Measurements from ENCODE around the gene LRP10.
"Not testable (repeated sequence)": the region's sequence is repeated elsewhere in the genome, so short reads cannot be mapped to it uniquely, and the experiment has no call there.

LRP10 gene

DNA sequence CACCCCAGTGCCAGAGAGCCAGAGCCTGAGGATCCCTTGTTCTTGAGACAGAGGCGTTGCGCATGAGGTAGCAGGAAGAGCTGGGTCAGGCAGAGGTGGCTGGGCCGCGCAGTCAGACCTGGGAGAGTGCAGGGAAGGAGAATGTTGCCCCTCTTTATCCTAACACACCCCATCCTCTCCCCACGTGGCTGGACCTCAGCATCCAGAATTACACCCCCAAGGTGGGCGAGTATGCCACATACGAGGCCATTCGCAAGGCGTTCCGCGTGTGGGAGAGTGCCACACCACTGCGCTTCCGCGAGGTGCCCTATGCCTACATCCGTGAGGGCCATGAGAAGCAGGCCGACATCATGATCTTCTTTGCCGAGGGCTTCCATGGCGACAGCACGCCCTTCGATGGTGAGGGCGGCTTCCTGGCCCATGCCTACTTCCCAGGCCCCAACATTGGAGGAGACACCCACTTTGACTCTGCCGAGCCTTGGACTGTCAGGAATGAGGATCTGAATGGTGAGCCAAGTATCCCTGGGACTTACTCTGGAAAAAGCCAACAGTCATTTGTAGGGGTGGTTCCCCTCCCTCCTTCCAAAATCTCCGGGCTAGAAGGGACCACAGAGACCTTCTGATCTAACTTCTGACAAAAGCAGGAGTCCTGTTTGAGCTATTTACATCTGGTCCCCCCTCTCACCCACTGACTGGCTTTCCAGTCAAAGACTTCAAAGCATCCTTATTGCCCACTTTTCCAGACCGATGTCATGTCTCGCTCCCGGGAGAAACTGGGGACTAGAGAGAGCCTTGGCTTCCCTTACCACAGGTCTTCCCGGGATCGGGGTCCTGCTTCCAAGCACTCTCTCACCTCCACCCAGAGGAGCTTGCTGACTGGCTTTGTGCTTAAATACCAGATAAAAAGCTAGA, 29.1 kb upstream of the LRP10 start:
- DNase-seq (ENCODE audit: low read depth, low spot score), result no peak

GRCh38 chr14:22843123-22843925, 28.2 kb upstream of the LRP10 start:
- no peak for DNase-seq (ENCODE audit: low read depth, low spot score)

DNA sequence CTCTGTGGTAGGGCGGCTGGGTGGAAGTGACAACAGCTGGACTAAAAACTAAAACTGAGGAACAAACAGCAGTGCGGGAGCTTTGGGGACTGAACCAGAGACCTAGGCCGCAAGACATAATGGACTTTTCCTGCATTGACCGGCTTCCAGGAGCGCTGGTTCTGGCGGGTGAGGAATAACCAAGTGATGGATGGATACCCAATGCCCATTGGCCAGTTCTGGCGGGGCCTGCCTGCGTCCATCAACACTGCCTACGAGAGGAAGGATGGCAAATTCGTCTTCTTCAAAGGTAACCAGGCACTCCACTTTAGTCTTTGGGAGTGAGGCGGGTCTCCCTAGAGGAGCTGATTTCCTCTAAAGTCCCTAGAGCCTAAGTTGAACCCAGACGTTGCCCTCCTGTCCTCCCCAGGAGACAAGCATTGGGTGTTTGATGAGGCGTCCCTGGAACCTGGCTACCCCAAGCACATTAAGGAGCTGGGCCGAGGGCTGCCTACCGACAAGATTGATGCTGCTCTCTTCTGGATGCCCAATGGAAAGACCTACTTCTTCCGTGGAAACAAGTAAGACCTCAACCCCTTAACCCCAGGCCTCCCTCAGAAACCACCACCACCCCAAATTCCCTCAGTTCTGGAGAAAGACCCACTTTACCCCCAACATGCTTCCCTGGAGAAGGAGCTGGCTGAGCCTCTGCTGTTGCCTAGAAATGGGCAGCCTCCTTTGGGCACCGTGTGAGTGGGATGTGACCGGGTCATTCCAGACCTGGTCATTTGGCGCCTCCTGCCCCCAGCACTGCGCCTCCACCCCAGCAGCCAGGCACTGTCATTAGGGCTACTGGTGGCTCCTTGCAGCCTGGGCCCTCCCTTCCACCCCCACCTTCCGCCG, 27.1 kb upstream of the LRP10 start:
- DNase-seq (ENCODE audit: low read depth, low spot score), result no peak

- DNase-seq (ENCODE audit: low read depth, low spot score), result no peak
Measured at GRCh38 chr14:22845103-22845394, 26.5 kb upstream of the LRP10 start.

- no peak for DNase-seq (ENCODE audit: low read depth, low spot score)
Measured at GRCh38 chr14:22845821-22846625, 25.5 kb upstream of the LRP10 start.

DNA sequence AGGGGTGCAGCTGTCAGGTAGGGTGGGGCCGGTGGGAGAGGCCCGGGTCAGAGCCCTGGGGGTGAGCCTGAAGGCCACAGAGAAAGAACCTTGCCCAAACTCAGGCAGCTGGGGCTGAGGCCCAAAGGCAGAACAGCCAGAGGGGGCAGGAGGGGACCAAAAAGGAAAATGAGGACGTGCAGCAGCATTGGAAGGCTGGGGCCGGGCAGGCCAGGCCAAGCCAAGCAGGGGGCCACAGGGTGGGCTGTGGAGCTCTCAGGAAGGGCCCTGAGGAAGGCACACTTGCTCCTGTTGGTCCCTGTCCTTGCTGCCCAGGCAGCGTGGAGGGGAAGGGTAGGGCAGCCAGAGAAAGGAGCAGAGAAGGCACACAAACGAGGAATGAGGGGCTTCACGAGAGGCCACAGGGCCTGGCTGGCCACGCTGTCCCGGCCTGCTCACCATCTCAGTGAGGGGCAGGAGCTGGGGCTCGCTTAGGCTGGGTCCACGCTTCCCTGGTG, 24.7 kb upstream of the LRP10 start:
- no peak for DNase-seq (ENCODE audit: low read depth, low spot score)

DNA sequence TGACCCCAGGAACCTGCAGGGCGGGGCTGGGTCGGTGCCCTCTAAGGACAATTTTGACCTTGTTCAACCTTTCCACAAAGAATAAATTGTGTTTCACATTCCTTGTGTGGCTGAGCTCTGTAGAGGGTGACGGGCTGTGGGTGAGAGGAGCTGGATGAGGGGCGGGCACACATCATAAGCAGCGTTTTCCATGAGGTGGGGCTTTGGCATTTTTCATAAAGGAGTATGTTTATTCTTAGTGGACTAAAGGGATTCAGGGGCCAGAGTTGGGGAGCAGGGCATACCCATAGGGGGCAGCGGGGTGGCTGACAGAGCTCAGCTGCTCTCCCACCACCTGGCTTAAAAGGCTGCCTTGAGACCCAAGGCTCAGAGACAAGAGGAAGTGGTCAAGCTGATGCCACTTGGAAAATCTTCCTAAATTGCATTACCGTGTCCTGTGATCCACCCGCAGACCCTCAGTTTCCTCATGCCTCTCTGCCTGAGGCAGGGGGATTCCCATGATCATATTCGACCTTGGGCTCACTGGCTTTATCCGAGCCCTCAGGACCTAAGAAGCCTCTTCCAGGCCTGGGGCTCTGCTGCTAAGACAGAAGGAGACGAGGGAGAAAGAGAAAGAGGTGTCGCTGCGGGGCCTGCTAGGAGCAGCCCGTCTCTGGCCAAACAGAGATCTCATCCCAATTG, 23.7 kb upstream of the LRP10 start:
- no peak for DNase-seq (ENCODE audit: low read depth, low spot score)

GRCh38 chr14:22848351-22849164, 23.0 kb upstream of the LRP10 start:
- DNase-seq (ENCODE audit: low read depth, low spot score), result no peak

- DNase-seq (ENCODE audit: low read depth, low spot score), result no peak
Measured at GRCh38 chr14:22849212-22849819, 22.2 kb upstream of the LRP10 start.

DNA sequence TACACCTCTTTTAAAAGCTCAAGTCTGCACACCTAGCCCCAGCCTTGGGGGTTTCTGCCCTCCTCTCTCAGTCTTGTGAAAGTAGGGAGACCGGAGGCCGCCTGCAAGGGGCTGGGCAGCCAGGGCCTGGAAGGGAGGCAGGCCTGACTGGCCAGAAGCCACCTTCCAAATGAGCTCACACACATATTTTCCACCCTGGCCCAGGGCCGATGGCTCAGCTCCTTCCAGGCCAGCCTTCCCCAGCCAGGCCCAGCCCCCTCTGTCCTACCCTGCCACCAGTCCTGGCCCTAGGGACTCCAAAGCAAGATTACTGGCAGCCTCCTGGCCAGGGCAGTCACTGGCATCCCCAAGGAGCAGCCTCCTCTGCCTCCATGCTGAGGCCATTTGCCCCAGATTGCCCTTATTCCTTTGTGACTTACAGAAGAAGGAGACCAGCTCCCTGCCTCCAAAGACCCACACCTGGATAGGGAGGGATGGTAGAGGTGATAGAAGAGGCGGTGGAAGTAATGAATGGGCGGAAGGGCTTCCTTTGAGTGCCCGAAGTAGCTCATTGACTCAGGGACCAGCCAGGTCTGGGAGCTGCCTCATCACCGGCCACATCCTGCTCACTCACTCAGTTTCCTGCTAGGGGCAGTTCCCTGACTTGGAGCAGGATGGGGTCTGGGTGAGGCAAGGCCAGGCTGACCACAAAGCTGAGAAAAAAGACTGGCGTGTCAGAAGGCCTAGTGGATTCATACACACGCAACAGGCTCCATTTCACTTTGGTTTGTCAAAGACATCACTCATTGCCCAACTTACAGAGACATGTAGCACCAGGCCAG, 20.4 kb upstream of the LRP10 start:
- no peak for DNase-seq (ENCODE audit: low read depth, low spot score)

DNA sequence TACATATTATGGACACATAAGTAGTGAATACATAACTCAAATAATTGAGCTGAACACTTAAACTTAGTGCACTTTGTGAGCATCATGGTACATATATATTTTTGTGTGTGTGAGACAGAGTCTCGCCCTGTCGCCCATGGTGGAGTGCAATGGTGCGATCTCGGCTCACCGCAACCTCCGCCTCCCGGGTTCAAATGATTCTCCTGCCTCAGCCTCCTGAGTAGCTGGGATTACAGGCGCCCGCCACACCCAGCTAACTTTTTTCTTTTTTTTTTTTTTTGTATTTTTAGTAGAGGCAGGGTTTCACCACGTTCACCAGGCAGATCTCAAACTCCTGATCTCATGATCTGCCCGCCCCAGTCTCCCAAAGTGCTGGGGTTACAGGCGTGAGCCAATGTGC, 19.4 kb upstream of the LRP10 start:
- not testable (repeated sequence) for DNase-seq (ENCODE audit: low read depth, low spot score)

DNA sequence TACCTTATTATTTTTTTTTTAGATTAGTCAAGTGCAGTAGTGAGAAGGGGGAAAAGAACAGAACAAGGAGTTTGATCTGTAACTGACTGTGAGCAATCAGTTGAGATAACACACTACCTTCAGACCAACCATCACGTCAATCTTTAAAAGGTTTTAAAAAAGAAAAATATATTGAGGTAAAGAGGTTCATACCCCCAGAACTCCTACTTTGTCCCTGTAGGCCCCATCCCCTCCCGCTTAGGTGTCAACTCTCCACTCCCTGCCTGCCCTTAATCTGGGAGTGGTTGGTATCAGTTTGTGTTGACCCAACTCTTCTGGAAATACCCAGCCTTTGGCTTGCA, 19.0 kb upstream of the LRP10 start:
- no peak for DNase-seq (ENCODE audit: low read depth, low spot score)

DNA sequence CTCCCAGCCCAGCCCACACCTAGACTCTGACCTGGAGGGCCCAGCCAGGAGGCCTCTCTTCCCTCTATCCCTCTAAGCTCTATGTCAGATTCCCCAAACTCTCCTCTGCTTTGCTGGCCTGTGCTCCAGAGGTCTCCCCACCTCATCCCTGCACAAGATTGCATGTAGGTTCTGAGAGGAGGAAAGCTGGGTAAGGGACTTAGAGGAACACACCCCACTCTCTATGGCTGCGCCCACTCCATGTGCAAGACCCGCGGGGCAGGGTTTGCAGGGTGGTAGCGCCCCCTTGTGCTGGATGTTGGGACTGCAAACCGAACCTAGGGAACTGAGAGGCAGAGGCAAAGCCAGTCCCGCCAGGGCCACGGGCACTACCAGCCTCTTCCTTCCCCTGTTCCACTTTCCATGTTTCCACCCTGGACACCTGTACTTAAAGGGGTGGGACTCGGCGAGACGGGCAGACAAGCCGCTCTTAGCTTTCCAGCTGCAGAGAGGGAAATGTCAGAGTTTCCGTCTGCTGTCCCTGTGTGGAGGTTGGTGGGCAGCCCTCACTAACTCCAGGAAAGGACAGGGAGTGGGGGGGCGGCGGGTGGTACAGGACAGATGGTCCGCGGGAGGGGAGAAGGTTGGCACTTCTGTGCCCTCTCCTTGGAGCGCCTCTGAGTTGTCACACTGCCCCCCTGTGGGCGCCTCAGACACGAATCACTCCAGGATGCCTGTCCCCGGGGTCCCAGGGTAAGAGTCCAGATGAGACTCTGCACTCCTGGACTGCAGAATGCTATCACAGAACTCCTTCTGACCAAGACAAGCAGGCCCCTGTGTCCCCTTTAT, 18.4 kb upstream of the LRP10 start:
- DNase-seq (ENCODE audit: low read depth, low spot score), result peak; percentile 84

DNA sequence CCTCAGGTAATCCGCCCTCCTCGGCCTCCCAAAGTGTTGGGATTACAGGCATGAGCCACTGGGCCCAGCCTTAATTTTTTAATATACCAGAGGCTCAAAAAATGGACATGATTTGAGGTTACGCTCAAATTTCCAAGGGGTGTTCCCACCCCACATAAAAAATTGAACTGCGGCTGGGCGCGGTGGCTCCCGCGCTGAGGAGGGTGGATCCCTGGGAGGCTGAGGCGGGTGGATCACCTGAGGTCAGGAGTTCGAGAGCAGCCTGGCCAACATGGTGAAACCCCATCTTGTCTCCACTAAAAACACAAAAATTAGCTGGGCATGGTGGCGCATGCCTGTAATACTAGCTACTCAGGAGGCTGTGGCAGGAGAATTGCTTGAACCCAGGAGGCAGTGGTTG, 17.2 kb upstream of the LRP10 start:
- not testable (repeated sequence) for DNase-seq (ENCODE audit: low read depth, low spot score)

DNA sequence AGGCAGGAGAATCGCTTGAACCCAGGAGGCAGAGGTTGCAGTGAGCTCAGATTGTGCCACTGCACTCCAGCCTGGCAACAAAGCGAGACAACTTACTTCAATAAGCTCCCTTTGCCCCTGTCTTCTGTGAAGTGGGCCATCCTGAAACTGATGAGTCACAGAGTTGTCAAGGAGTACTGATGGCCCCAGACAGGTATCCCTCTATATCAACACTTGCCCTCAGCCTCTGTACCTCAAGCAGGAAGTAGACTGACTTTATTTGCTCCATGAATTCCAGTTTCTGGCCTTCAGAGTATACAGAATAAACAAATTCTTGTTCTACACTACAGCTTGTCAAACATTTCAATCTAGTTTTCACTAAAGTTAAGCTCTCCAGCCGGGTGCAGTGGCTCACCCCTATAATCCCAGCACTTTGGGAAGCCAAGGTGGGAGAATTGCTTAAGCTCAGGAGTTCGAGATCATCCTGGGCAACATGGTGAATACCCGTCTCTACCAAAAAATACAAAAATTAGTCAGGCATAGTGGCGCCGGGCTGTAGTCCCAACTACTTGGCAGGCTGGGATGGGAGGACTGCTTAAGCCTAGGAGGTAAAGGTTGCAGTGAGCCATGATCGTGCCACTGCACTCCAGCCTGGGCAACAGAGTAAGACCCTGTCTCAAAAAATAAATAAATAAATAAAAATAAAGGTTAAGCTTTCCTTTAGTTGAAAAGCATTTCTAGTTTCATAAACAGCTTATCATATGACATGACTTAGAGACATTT, 16.4 kb upstream of the LRP10 start:
- DNase-seq (ENCODE audit: low read depth, low spot score), result no peak

DNA sequence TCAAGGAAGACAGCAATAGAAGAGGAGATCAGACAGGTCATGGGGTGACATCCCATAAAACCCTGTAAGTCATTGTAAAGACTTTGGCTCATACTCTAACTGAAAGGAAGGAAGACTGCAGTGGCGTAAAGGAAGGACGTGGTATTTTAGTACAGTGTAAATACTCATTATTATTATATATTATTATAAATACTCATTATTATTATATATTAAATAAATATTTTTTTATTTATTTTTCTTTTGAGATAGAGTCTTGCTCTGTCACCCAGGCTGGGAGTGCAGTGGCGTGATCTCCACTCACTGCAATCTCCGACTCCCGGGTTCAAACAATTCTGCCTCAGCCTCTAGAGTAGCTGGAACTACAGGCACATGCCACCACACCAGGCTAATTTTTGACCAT, 15.1 kb upstream of the LRP10 start:
- DNase-seq (ENCODE audit: low read depth, low spot score), result no peak

DNA sequence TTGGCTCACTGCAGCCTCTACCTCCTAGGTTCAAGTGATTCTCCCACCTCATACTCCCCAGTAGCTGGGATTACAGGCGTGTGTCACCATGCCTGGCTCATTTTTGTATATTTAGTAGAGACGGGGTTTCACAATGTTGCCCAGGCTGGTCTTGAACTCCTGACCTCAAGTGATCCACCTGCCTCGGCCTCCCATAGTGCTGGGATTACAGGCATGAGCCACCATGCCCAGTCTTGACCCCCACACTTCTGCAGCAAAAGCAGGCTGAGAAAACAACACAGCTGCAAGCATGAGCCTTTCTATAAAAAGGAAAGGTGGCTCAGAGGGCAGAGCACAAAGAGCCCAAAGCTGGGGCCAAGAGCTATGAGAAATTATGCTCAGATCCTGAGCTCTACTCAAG, 11.2 kb upstream of the LRP10 start:
- DNase-seq (ENCODE audit: low read depth, low spot score), result not testable (repeated sequence)
